ENCODE results near the gene TTLL5. TPM values are rescaled to one million over a fixed set of nuclear protein-coding genes. Genes with fewer than 3 reads are reported as not detected.

TTLL5 gene
- total and polyA plus RNA-seq, 10 of the 15 experiments (the other 5 are each of a cell fraction or from before 2014, with no cell fraction given): 3.2 to 25.9 (median 13.8) TPM

DNA sequence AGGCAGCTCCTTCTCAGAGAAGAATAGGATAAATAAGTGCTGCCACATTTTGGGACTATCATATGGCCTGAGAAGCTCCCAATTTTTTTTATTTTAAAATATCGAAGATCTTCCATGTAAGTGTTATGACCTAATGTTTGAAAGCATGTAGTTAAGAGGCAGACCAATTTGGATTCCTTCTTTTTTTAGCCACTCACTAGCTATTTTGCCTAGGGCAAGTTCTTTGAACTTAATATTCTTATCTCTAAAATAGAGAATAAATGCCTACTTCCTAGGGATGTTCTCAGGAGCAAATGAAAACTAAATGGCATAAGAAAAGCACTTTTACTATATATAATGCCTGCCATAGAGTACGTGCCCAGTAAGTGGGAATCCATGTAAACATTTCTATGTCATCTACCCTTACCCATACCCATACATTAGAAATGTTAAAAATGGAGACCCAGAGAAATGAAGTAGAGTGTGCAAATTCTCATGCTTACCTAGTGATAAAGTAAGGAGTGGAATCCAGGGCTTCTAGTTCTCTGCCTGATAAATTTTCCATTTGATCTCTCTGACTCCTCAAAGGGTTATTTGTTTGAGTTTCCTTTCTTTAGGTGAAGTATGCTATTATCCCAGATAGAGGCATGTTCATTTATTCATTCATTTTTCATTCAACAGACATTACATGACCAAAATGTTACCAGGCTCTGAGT is 172.4 kb downstream of the TTLL5 start (continued):
- TF ChIP-seq, protein P1, sequence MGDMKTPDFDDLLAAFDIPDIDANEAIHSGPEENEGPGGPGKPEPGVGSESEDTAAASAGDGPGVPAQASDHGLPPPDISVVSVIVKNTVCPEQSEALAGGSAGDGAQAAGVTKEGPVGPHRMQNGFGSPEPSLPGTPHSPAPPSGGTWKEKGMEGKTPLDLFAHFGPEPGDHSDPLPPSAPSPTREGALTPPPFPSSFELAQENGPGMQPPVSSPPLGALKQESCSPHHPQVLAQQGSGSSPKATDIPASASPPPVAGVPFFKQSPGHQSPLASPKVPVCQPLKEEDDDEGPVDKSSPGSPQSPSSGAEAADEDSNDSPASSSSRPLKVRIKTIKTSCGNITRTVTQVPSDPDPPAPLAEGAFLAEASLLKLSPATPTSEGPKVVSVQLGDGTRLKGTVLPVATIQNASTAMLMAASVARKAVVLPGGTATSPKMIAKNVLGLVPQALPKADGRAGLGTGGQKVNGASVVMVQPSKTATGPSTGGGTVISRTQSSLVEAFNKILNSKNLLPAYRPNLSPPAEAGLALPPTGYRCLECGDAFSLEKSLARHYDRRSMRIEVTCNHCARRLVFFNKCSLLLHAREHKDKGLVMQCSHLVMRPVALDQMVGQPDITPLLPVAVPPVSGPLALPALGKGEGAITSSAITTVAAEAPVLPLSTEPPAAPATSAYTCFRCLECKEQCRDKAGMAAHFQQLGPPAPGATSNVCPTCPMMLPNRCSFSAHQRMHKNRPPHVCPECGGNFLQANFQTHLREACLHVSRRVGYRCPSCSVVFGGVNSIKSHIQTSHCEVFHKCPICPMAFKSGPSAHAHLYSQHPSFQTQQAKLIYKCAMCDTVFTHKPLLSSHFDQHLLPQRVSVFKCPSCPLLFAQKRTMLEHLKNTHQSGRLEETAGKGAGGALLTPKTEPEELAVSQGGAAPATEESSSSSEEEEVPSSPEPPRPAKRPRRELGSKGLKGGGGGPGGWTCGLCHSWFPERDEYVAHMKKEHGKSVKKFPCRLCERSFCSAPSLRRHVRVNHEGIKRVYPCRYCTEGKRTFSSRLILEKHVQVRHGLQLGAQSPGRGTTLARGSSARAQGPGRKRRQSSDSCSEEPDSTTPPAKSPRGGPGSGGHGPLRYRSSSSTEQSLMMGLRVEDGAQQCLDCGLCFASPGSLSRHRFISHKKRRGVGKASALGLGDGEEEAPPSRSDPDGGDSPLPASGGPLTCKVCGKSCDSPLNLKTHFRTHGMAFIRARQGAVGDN (IDR thresholded peaks at IDR 0.05): no peak
- TF ChIP-seq, protein P2, sequence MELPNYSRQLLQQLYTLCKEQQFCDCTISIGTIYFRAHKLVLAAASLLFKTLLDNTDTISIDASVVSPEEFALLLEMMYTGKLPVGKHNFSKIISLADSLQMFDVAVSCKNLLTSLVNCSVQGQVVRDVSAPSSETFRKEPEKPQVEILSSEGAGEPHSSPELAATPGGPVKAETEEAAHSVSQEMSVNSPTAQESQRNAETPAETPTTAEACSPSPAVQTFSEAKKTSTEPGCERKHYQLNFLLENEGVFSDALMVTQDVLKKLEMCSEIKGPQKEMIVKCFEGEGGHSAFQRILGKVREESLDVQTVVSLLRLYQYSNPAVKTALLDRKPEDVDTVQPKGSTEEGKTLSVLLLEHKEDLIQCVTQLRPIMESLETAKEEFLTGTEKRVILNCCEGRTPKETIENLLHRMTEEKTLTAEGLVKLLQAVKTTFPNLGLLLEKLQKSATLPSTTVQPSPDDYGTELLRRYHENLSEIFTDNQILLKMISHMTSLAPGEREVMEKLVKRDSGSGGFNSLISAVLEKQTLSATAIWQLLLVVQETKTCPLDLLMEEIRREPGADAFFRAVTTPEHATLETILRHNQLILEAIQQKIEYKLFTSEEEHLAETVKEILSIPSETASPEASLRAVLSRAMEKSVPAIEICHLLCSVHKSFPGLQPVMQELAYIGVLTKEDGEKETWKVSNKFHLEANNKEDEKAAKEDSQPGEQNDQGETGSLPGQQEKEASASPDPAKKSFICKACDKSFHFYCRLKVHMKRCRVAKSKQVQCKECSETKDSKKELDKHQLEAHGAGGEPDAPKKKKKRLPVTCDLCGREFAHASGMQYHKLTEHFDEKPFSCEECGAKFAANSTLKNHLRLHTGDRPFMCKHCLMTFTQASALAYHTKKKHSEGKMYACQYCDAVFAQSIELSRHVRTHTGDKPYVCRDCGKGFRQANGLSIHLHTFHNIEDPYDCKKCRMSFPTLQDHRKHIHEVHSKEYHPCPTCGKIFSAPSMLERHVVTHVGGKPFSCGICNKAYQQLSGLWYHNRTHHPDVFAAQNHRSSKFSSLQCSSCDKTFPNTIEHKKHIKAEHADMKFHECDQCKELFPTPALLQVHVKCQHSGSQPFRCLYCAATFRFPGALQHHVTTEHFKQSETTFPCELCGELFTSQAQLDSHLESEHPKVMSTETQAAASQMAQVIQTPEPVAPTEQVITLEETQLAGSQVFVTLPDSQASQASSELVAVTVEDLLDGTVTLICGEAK (IDR thresholded peaks at IDR 0.05; ENCODE audit: borderline replicate concordance): no peak
- TF ChIP-seq BCL11A (IDR thresholded peaks at IDR 0.05; ENCODE audit: low read depth, low read length) (no peak), POLR2AphosphoS2 (IDR thresholded peaks at IDR 0.05; ENCODE audit: low read depth, low read length) (no peak), CEBPB (IDR thresholded peaks at IDR 0.05; ENCODE audit: borderline replicate concordance in 1 of 2, low read depth in 2 of 2, low read length in 2 of 2) (no peak), ZNF274 (IDR thresholded peaks at IDR 0.05; ENCODE audit: insufficient read depth, insufficient read length) (no peak), MYB (IDR thresholded peaks at IDR 0.05; ENCODE audit: borderline replicate concordance, low read depth, low read length) (no peak), CHD2 (IDR thresholded peaks at IDR 0.05; ENCODE audit: borderline replicate concordance, low read depth, low read length) (no peak)
